Kidney (tissue), 14 donors: ENCODE data around the gene DTX1. TPM values are rescaled to one million over a fixed set of nuclear protein-coding genes. Genes with fewer than 3 reads are reported as not detected.

Experiments used
- DNase-seq, 5 donors: peaks; one replicate each; pipeline ENCODE4 v3.0.0-alpha.2; 2013 to 2020
- FAIRE-seq: peaks from 2 replicates; lab custom pipeline; 2012; peaks lifted over from hg19 to GRCh38; lab: Jason Lieb, UNC
- H3K27ac ChIP-seq, 2 donors: one replicate each; pipeline ENCODE4 v1.7.0; 2013; ENCODE audit warnings: low read depth in 2 of 2, low read length in 2 of 2, inconsistent platforms in 1 of 2
- H3K27me3 ChIP-seq: one replicate; pipeline ENCODE4 v1.7.1; 2013; ENCODE audit warnings: low read length, inconsistent platforms; ENCODE audit not compliant: control insufficient read depth, insufficient read depth
- H3K36me3 ChIP-seq, 3 donors: one replicate each; pipeline versions ENCODE4 v1.7.0 to v1.7.1; 2013; ENCODE audit warnings: low read length in 3 of 3, control low read depth in 1 of 3, inconsistent platforms in 1 of 3; ENCODE audit not compliant: insufficient read depth in 3 of 3, control insufficient read depth in 2 of 3
- H3K4me1 ChIP-seq, 3 donors: one replicate each; pipeline versions ENCODE4 v1.7.0 to v1.7.1; 2013; ENCODE audit warnings: low read length in 3 of 3, inconsistent platforms in 1 of 3, low read depth in 1 of 3; ENCODE audit not compliant: control insufficient read depth in 2 of 3, insufficient read depth in 2 of 3
- H3K4me3 ChIP-seq, 3 donors: one replicate each; pipeline versions ENCODE4 v1.7.0 to v1.8.1; 2013; ENCODE audit warnings: low read length in 3 of 3, control low read depth in 1 of 3, inconsistent platforms in 1 of 3
- H3K9ac ChIP-seq, 3 donors: one replicate each; pipeline versions ENCODE4 v1.7.0 to v1.7.1; 2013; ENCODE audit warnings: low read length in 3 of 3, control low read depth in 1 of 3, inconsistent platforms in 1 of 3
- H3K9me3 ChIP-seq, 3 donors: one replicate each; pipeline versions ENCODE4 v1.7.0 to v1.7.1; 2013; ENCODE audit warnings: low read length in 3 of 3, control low read depth in 1 of 3, inconsistent platforms in 1 of 3; ENCODE audit not compliant: control insufficient read depth in 2 of 3, insufficient read depth in 1 of 3
- CTCF ChIP-seq: IDR thresholded peaks from 3 replicates; pipeline ENCODE4 v1.5.1; 2012; ENCODE audit warnings: mild to moderate bottlenecking, moderate library complexity, borderline replicate concordance; ENCODE audit not compliant: insufficient read depth; ENCODE audit errors: extremely low read depth
- intact Hi-C: fragments of 100-400 bp; cut with DNase I; formaldehyde crosslinking; loops from one replicate; pipeline ENCODE4 v1.11.1; 2022
- polyA plus RNA-seq: library from polyadenylated mRNA; stranded (reverse); fragments of 350-450 nt; fragmentation: Illumina TruSeq; extraction: RNeasy Lipid Tissue Mini Kit (QIAGEN cat#74804); gene quantifications from one replicate; pipeline ENCODE4 v1.2.3, GENCODE V29; 2014; ENCODE audit warnings: low read depth, low replicate concordance; ENCODE audit not compliant: insufficient read depth
- total RNA-seq: library from RNA; stranded (reverse); fragmentation: NEBNext Ultra II Directional; extraction: Animal tissue kit (Norgen Biotek cat#: 25700); gene quantifications from one replicate; pipeline ENCODE4 v1.2.1, GENCODE V29; 2021
- donor health status: control.
- donor health status: control.
- donor health status: control.
- donor health status: control.
- donor health status: control.
- donor health status: DM: yes; HTN: yes; CAD: no.
- donor health status: Normal renal cell carcinoma (clear cell type).

The DTX1 gene
- total and polyA plus RNA-seq, 2 donors from 2014 or later: 4.9 to 7.3 TPM

- Histone ChIP-seq H3K4me1 (peaks cover 0 to 4% (median 3%) of the 10 kb centered on the region in 3 donors), H3K36me3 (no peaks in the 10 kb centered on the region), H3K27me3 (no peaks in the 10 kb centered on the region), H3K27ac (no peak overlapping the region), H3K4me3 (no peak overlapping the region), H3K9me3 (no peaks in the 10 kb centered on the region), H3K9ac (no peak overlapping the region)
- TF ChIP-seq CTCF: no peak
- intact Hi-C loops: no loop called here
- FAIRE-seq: no peak
- DNase-seq: no peak
Observed at GRCh38 chr12:113083863-113084435, 27.4 kb downstream of the DTX1 start.

GRCh38 chr12:113086249-113087164 is 30.0 kb downstream of the DTX1 start:
- H3K9me3 ChIP-seq: no peaks in the 10 kb centered on the region
- peaks cover 0 to 4% (median 3%) of the 10 kb centered on the region in 3 donors for H3K4me1 ChIP-seq
- H3K27me3 ChIP-seq: no peaks in the 10 kb centered on the region
- no peak overlapping the region for H3K4me3 ChIP-seq
- peak overlapping the region in 1 of 2 donors; percentile 37 for H3K27ac ChIP-seq
- H3K9ac ChIP-seq: no peak overlapping the region
- DNase-seq (peak; percentile 59 to 86 (median 78)), FAIRE-seq (no peak)
- no peaks in the 10 kb centered on the region for H3K36me3 ChIP-seq
- no peak for TF ChIP-seq CTCF
- intact Hi-C loops: no loop called here

GRCh38 chr12:113087193-113087592 is 30.7 kb downstream of the DTX1 start:
- H3K9me3 ChIP-seq: no peaks in the 10 kb centered on the region
- no peak for TF ChIP-seq CTCF
- FAIRE-seq (no peak), DNase-seq (no peak)
- H3K4me1 ChIP-seq: peaks cover 0 to 4% (median 3%) of the 10 kb centered on the region in 3 donors
- H3K36me3 ChIP-seq: no peaks in the 10 kb centered on the region
- no peak overlapping the region for H3K4me3 ChIP-seq
- no peaks in the 10 kb centered on the region for H3K27me3 ChIP-seq
- no peak overlapping the region for H3K9ac ChIP-seq
- intact Hi-C loops: no loop called here
- peak overlapping the region in 1 of 2 donors; percentile 16 for H3K27ac ChIP-seq
